Measurements from ENCODE around the gene PPP1R12C.

GRCh38 chr19:55056827-55057226, 60.6 kb downstream of the PPP1R12C start:
- no peak for TF ChIP-seq POLR2A (IDR thresholded peaks at IDR 0.05)
- no peak for TF ChIP-seq CTCF (IDR thresholded peaks at IDR 0.05)

All from uterus (tissue), 2 donors.